HG02763 (cell line): ENCODE data around the gene CD14.
"Not testable (repeated sequence)": the region's sequence is repeated elsewhere in the genome, so short reads cannot be mapped to it uniquely, and the experiment has no call there.

ENCODE experiments used
- ATAC-seq: cut with Tn5 transposase; IDR thresholded peaks from one replicate; pipeline ENCODE4 v1.9.1; 2021; ENCODE audit warnings: mild to moderate bottlenecking, moderate library complexity; ENCODE audit not compliant: unreplicated experiment

CD14 gene

GRCh38 chr5:140633021-140633471 lies at the start of gene CD14:
CD14 (minus strand) TSS chr5:140633175; CDS start chr5:140633071, 104 bp downstream.
- no peak for ATAC-seq

GRCh38 chr5:140678993-140679392 lies 46.0 kb upstream of the CD14 start:
- no peak for ATAC-seq

GRCh38 chr5:140677947-140678346 lies 45.0 kb upstream of the CD14 start:
- no peak for ATAC-seq

- ATAC-seq: no peak
These were observed 41.7 kb upstream of the CD14 start for GRCh38 chr5:140674629-140675028.

- no peak for ATAC-seq
These were observed 41.2 kb upstream of the CD14 start for GRCh38 chr5:140674211-140674610.

GRCh38 chr5:140673187-140673976 lies 40.4 kb upstream of the CD14 start, which contains the start of gene DND1:
DND1 (minus strand) TSS chr5:140673576; CDS start chr5:140673542, 34 bp downstream.
- ATAC-seq: no peak

GRCh38 chr5:140672455-140673186 lies 39.6 kb upstream of the CD14 start:
- no peak for ATAC-seq

GRCh38 chr5:140671472-140672125 lies 38.6 kb upstream of the CD14 start:
- ATAC-seq: no peak

- not testable (repeated sequence) for ATAC-seq
These were observed 38.1 kb upstream of the CD14 start for GRCh38 chr5:140671035-140671434.

- ATAC-seq: peak; percentile 98
These were observed 31.6 kb upstream of the CD14 start, which contains the start of gene WDR55 for GRCh38 chr5:140664359-140665119. WDR55 (plus strand) TSS chr5:140664904; CDS start chr5:140664913, 9 bp downstream.

- ATAC-seq: no peak
These were observed 31.0 kb upstream of the CD14 start for GRCh38 chr5:140664030-140664358.

- not testable (repeated sequence) for ATAC-seq
These were observed 27.4 kb upstream of the CD14 start for GRCh38 chr5:140660371-140660770.

- ATAC-seq: no peak
These were observed 25.9 kb upstream of the CD14 start for GRCh38 chr5:140658870-140659269.

- no peak for ATAC-seq
These were observed 14.1 kb upstream of the CD14 start for GRCh38 chr5:140647042-140647419.

GRCh38 chr5:140642718-140643117 lies 9.7 kb upstream of the CD14 start:
- no peak for ATAC-seq

GRCh38 chr5:140641716-140642115 lies 8.7 kb upstream of the CD14 start:
- ATAC-seq: no peak

- peak; percentile 93 for ATAC-seq
These were observed 6.4 kb upstream of the CD14 start, which contains the start of gene TMCO6 for GRCh38 chr5:140639148-140639981. TMCO6 (plus strand) TSS chr5:140639451; CDS start chr5:140639528, 77 bp downstream.

- not testable (repeated sequence) for ATAC-seq
These were observed 5.8 kb upstream of the CD14 start for GRCh38 chr5:140638898-140639147.

- ATAC-seq: no peak
These were observed 4.6 kb upstream of the CD14 start for GRCh38 chr5:140637371-140638100.
